PC-9 (cell line): ENCODE measurements around the gene MEAK7.

ENCODE experiments used
- CTCF ChIP-seq: fragments of 200-600 bp; sonication (generic); conservative IDR thresholded peaks from 2 replicates; pipeline ENCODE4 v1.6.1; 2017; ENCODE audit warnings: mixed run types, antibody characterized with exemption, mild to moderate bottlenecking, moderate library complexity
- EZH2 ChIP-seq: fragments of 200-600 bp; sonication (generic); IDR thresholded peaks from 2 replicates; pipeline ENCODE4 v1.8.0; 2017; ENCODE audit warnings: antibody characterized with exemption, low read depth

- no peak for TF ChIP-seq CTCF
- no peak for TF ChIP-seq EZH2
These were observed 47.7 kb upstream of the MEAK7 start for GRCh38 chr16:84552135-84552534.
